Neural cell (in vitro differentiated cells): Measurements from ENCODE around the gene ANGPTL7. TPM values are rescaled to one million over a fixed set of nuclear protein-coding genes. Genes with fewer than 3 reads are reported as not detected.

Experiments
- H2AFZ ChIP-seq: fragments of 200-600, 300-800 bp; sonication (generic), shearing (Covaris generic); 2 replicates; pipeline ENCODE4 v1.6.0; 2014; ENCODE audit warnings: low read depth, mild to moderate bottlenecking, antibody characterized with exemption, low read length, moderate library complexity
- H3F3A ChIP-seq: fragments of 200-600 bp; shearing (Covaris generic); 2 replicates; pipeline ENCODE4 v1.6.1; 2016; ENCODE audit warnings: mild to moderate bottlenecking, moderate library complexity, mixed read lengths, antibody characterized with exemption, low read length; ENCODE audit not compliant: insufficient read depth, poor library complexity, severe bottlenecking
- H3K27ac ChIP-seq: fragments of 200-600, 300-800 bp; sonication (generic), shearing (Covaris generic); 2 replicates; pipeline ENCODE4 v1.5.1; 2014; ENCODE audit warnings: mild to moderate bottlenecking, low read length, moderate library complexity
- H3K27me3 ChIP-seq: fragments of 300-800, 200-600 bp; sonication (generic), shearing (Covaris generic); 2 replicates; pipeline ENCODE4 v1.6.0; 2014; ENCODE audit warnings: mild to moderate bottlenecking, low read depth, low read length, moderate library complexity; ENCODE audit not compliant: insufficient read depth
- H3K36me3 ChIP-seq: fragments of 300-800, 200-600 bp; sonication (generic), shearing (Covaris generic); 2 replicates; pipeline ENCODE4 v1.5.1; 2014; ENCODE audit warnings: mild to moderate bottlenecking, antibody characterized with exemption, low read length, moderate library complexity; ENCODE audit not compliant: insufficient read depth
- H3K4me2 ChIP-seq: fragments of 300-800, 200-600 bp; sonication (generic), shearing (Covaris generic); 2 replicates; pipeline ENCODE4 v1.6.0; 2014; ENCODE audit warnings: mild to moderate bottlenecking, low read length
- H3K4me3 ChIP-seq: fragments of 300-800, 200-600 bp; sonication (generic), shearing (Covaris generic); 2 replicates; pipeline ENCODE4 v1.5.1; 2014; ENCODE audit warnings: mild to moderate bottlenecking, low read length, moderate library complexity
- H3K79me2 ChIP-seq: fragments of 200-600 bp; shearing (Covaris generic); replicated peaks from 2 replicates; pipeline ENCODE4 v1.6.0; 2014; ENCODE audit warnings: mild to moderate bottlenecking, low read length, moderate library complexity; ENCODE audit not compliant: insufficient read depth
- H3K9ac ChIP-seq: fragments of 300-800, 200-600 bp; sonication (generic), shearing (Covaris generic); 2 replicates; pipeline ENCODE4 v1.6.1; 2016; ENCODE audit warnings: mild to moderate bottlenecking, low read length, mixed read lengths
- H3K9me2 ChIP-seq: fragments of 200-600 bp; shearing (Covaris generic); 2 replicates; pipeline ENCODE4 v1.6.1; 2016; ENCODE audit warnings: mild to moderate bottlenecking, low read length, mixed read lengths; ENCODE audit not compliant: insufficient read depth
- H3K9me3 ChIP-seq: fragments of 200-600, 300-800 bp; sonication (generic), shearing (Covaris generic); 2 replicates; pipeline ENCODE4 v1.6.1; 2016; ENCODE audit warnings: mild to moderate bottlenecking, mixed run types, low read length, moderate library complexity, mixed read lengths
- H4K20me1 ChIP-seq: fragments of 200-600 bp; shearing (Covaris generic); 2 replicates; pipeline ENCODE4 v1.6.1; 2016; ENCODE audit warnings: mild to moderate bottlenecking, mixed run types; ENCODE audit not compliant: insufficient read depth
- EP300 ChIP-seq: fragments of 450-650 bp; conservative IDR thresholded peaks from 2 replicates; pipeline ENCODE4 v1.6.1; 2014; ENCODE audit warnings: antibody characterized with exemption, mild to moderate bottlenecking, moderate library complexity; ENCODE audit not compliant: poor library complexity, severe bottlenecking
- EZH2 ChIP-seq: fragments of 200-600, 300-800 bp; shearing (Covaris generic), sonication (generic); IDR thresholded peaks from 2 replicates; pipeline ENCODE4 v1.6.1; 2014; ENCODE audit warnings: antibody characterized with exemption, low read length, borderline replicate concordance, mild to moderate bottlenecking; ENCODE audit not compliant: insufficient read depth, poor library complexity, severe bottlenecking
- MXI1 ChIP-seq: fragments of 450-650 bp; conservative IDR thresholded peaks from 2 replicates; pipeline ENCODE4 v1.6.1; 2014; ENCODE audit warnings: antibody characterized with exemption, mild to moderate bottlenecking; ENCODE audit not compliant: poor library complexity, severe bottlenecking
- POLR2AphosphoS5 ChIP-seq: IDR thresholded peaks from 2 replicates; pipeline ENCODE4 v1.6.1; 2012
- RAD21 ChIP-seq: fragments of 450-650 bp; conservative IDR thresholded peaks from 2 replicates; pipeline ENCODE4 v1.6.1; 2014; ENCODE audit warnings: antibody characterized with exemption, mild to moderate bottlenecking, moderate library complexity
- SMC3 ChIP-seq: fragments of 450-650 bp; conservative IDR thresholded peaks from 2 replicates; pipeline ENCODE4 v1.6.1; 2014; ENCODE audit warnings: antibody characterized with exemption, mild to moderate bottlenecking, moderate library complexity; ENCODE audit not compliant: poor library complexity
- TAF1 ChIP-seq: IDR thresholded peaks from 2 replicates; pipeline ENCODE4 v1.6.1; 2012; ENCODE audit warnings: low read depth
- polyA plus RNA-seq: library from polyadenylated mRNA; depleted of rRNA; stranded (reverse); fragments of >200 nt; gene quantifications from 2 replicates; pipeline ENCODE4 v1.2.3, GENCODE V29; 2014
- TF ChIP-seq, protein P1 (sequence below): fragments of 450-650 bp; IDR thresholded peaks from 2 replicates; pipeline ENCODE4 v1.5.1; 2014; ENCODE audit warnings: antibody characterized with exemption, mild to moderate bottlenecking, moderate library complexity; ENCODE audit not compliant: poor library complexity, severe bottlenecking
- TF ChIP-seq, protein P2 (sequence below): IDR thresholded peaks from 2 replicates; pipeline ENCODE4 v1.6.1; 2012; ENCODE audit warnings: borderline replicate concordance

Gene ANGPTL7
- polyA plus RNA-seq, 1 donor from 2014 or later = not detected

DNA sequence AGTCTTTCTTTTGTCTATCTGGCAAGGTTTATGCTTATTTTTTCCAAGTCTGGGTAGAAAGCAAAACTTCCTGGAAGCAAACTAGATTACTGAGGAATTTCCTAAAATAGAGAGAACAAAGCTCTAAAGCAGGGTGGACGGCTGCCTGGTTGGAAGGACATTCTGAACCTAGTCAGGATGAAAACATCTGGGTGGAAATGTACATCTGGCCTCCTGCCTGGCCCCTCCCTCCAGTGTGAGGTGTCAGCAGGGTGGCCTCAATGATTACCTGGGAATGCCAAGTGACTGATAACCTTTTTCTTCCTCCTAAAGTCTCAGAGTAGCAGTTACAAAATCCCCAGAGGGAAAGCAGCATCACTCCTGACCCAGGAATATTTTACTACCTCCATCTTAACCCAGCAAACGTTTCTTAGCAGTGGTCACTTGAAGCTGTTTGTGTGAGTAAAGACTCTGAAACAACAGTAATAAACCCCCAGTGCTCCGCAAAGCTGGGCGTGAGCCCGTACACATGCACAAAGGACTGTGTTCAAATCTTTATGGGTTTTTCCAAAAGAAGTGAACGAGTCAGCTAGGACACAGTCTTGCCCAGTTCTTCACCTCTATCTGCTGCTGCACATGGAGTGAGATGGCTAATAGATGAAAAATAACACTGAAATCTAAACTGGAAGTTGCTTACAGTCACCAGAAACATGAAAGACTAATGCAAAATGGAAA, 18.9 kb downstream of the ANGPTL7 start:
- Histone ChIP-seq H3K79me2 (no peaks in the 10 kb centered on the region), H3K4me3 (no peak overlapping the region), H3K4me2 (no peak overlapping the region), H3K9me3 (no peaks in the 10 kb centered on the region), H3K9ac (no peak overlapping the region), H3K27me3 (no peaks in the 10 kb centered on the region), H4K20me1 (no peaks in the 10 kb centered on the region), H3K36me3 (peaks cover 5% of the 10 kb centered on the region), H3K27ac (no peak overlapping the region), H2AFZ (no peak overlapping the region), H3K9me2 (no peaks in the 10 kb centered on the region), H3F3A (no peaks in the 10 kb centered on the region)
- TF ChIP-seq EP300 (no peak), POLR2AphosphoS5 (no peak), TAF1 (no peak), MXI1 (no peak), RAD21 (no peak), SMC3 (no peak), EZH2 (no peak)
- TF ChIP-seq, protein P1, sequence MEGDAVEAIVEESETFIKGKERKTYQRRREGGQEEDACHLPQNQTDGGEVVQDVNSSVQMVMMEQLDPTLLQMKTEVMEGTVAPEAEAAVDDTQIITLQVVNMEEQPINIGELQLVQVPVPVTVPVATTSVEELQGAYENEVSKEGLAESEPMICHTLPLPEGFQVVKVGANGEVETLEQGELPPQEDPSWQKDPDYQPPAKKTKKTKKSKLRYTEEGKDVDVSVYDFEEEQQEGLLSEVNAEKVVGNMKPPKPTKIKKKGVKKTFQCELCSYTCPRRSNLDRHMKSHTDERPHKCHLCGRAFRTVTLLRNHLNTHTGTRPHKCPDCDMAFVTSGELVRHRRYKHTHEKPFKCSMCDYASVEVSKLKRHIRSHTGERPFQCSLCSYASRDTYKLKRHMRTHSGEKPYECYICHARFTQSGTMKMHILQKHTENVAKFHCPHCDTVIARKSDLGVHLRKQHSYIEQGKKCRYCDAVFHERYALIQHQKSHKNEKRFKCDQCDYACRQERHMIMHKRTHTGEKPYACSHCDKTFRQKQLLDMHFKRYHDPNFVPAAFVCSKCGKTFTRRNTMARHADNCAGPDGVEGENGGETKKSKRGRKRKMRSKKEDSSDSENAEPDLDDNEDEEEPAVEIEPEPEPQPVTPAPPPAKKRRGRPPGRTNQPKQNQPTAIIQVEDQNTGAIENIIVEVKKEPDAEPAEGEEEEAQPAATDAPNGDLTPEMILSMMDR = no peak
- TF ChIP-seq, protein P2, sequence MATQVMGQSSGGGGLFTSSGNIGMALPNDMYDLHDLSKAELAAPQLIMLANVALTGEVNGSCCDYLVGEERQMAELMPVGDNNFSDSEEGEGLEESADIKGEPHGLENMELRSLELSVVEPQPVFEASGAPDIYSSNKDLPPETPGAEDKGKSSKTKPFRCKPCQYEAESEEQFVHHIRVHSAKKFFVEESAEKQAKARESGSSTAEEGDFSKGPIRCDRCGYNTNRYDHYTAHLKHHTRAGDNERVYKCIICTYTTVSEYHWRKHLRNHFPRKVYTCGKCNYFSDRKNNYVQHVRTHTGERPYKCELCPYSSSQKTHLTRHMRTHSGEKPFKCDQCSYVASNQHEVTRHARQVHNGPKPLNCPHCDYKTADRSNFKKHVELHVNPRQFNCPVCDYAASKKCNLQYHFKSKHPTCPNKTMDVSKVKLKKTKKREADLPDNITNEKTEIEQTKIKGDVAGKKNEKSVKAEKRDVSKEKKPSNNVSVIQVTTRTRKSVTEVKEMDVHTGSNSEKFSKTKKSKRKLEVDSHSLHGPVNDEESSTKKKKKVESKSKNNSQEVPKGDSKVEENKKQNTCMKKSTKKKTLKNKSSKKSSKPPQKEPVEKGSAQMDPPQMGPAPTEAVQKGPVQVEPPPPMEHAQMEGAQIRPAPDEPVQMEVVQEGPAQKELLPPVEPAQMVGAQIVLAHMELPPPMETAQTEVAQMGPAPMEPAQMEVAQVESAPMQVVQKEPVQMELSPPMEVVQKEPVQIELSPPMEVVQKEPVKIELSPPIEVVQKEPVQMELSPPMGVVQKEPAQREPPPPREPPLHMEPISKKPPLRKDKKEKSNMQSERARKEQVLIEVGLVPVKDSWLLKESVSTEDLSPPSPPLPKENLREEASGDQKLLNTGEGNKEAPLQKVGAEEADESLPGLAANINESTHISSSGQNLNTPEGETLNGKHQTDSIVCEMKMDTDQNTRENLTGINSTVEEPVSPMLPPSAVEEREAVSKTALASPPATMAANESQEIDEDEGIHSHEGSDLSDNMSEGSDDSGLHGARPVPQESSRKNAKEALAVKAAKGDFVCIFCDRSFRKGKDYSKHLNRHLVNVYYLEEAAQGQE = no peak

DNA sequence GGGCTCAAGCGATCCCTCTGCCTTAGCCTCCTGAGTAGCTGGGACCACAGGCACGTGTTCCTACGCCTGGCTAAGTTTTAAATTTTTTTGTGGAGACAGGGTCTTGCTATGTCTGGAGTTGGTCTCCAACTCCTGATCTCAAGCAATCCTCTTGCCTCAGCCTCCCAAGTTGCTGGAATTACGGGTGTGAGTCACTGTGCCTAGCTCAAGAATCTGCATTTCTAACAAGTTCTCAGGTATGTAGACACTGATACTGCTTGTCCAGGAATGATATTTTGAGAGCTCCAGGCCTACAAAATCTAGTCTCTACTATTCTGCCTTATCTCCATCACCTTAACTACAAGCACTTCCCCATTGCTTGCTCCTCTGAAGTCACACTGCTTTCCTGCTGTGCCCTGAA, 22.3 kb downstream of the ANGPTL7 start:
- no peaks in the 10 kb centered on the region for H3K27me3 ChIP-seq
- no peaks in the 10 kb centered on the region for H3F3A ChIP-seq
- H4K20me1 ChIP-seq = no peaks in the 10 kb centered on the region
- H2AFZ ChIP-seq = no peak overlapping the region
- H3K9me3 ChIP-seq = no peaks in the 10 kb centered on the region
- no peak overlapping the region for H3K4me2 ChIP-seq
- H3K4me3 ChIP-seq = no peak overlapping the region
- peaks cover 10% of the 10 kb centered on the region for H3K36me3 ChIP-seq
- no peak overlapping the region for H3K27ac ChIP-seq
- H3K9ac ChIP-seq = no peak overlapping the region
- no peaks in the 10 kb centered on the region for H3K79me2 ChIP-seq
- no peaks in the 10 kb centered on the region for H3K9me2 ChIP-seq
- no peak for TF ChIP-seq EZH2
- TF ChIP-seq EP300 = no peak
- TF ChIP-seq, protein P1 = no peak
- TF ChIP-seq, protein P2 = no peak
- TF ChIP-seq SMC3 = no peak
- no peak for TF ChIP-seq POLR2AphosphoS5
- TF ChIP-seq TAF1 = no peak
- no peak for TF ChIP-seq MXI1
- no peak for TF ChIP-seq RAD21
